ENCODE results near the gene CDYL2. TPM values are rescaled to one million over a fixed set of nuclear protein-coding genes. Genes with fewer than 3 reads are reported as not detected.

The CDYL2 gene
- total RNA-seq, 1 donor from 2014 or later = 4.1 TPM

DNA sequence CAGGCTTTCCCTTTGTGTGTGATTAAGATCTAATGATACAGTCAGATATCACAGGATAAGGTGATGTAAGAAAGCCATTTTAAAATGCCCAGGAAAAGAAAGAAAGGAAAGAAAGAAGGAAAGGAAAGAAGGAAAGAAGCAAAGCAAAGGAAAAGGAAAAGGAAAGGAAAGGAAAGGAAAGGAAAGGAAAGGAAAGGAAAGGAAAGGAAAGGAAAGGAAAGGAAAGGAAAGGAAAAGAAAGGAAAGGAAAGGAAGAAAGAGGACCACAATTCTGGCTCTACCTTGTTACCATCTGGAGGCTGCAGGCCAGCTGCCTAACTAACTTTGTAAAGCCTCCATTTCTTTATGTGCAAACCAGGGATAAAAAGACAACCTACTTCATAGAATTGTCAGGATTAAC is 132.0 kb downstream of the CDYL2 start:
- TF ChIP-seq, protein P1, sequence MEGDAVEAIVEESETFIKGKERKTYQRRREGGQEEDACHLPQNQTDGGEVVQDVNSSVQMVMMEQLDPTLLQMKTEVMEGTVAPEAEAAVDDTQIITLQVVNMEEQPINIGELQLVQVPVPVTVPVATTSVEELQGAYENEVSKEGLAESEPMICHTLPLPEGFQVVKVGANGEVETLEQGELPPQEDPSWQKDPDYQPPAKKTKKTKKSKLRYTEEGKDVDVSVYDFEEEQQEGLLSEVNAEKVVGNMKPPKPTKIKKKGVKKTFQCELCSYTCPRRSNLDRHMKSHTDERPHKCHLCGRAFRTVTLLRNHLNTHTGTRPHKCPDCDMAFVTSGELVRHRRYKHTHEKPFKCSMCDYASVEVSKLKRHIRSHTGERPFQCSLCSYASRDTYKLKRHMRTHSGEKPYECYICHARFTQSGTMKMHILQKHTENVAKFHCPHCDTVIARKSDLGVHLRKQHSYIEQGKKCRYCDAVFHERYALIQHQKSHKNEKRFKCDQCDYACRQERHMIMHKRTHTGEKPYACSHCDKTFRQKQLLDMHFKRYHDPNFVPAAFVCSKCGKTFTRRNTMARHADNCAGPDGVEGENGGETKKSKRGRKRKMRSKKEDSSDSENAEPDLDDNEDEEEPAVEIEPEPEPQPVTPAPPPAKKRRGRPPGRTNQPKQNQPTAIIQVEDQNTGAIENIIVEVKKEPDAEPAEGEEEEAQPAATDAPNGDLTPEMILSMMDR (IDR thresholded peaks at IDR 0.05) = no peak
- no peaks in the 10 kb centered on the region for H3K36me3 Mint-ChIP-seq (ENCODE audit: low read depth)
- DNase-seq (ENCODE audit: low spot score) = no peak
- no peaks in the 10 kb centered on the region for H3K4me1 Mint-ChIP-seq (ENCODE audit: low read depth)
- H3K27me3 Mint-ChIP-seq (ENCODE audit: low read depth) = no peaks in the 10 kb centered on the region
- no peak overlapping the region for H3K27ac Mint-ChIP-seq (ENCODE audit: unreplicated experiment)
- peaks cover 13% of the 10 kb centered on the region for H3K9me3 Mint-ChIP-seq (ENCODE audit: low read depth)
- H3K4me3 Mint-ChIP-seq (ENCODE audit: unreplicated experiment) = no peak overlapping the region

DNA sequence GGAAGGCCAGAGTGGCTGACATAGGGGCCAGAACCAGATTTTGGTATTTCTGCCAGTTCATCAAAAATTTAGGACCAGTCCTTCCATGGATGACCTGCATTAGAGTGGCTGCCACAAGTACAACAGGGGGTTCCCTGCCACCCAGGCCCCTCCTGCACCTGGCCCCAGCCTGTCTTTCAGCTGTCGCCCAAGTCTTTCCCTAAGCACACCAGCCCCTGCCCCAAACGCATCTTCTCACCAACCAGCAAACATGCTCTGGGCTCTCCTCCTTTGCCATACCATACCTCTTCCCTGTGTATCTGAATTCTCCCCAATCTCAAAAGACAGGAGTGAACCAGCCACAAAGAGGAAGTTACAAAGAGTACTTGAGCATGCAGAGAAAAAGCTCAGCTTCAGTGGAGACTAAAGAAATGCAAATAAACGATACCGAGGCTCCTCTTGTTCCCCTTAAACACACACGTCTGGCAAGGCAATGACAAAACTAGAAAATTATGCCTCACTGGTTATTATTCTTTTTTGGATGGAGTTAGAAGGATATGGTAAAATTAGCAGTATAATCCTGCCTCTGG is 133.0 kb downstream of the CDYL2 start:
- Mint-ChIP-seq H3K27ac (ENCODE audit: unreplicated experiment) (no peak overlapping the region), H3K27me3 (ENCODE audit: low read depth) (no peaks in the 10 kb centered on the region), H3K4me3 (ENCODE audit: unreplicated experiment) (no peak overlapping the region), H3K9me3 (ENCODE audit: low read depth) (peaks cover 9% of the 10 kb centered on the region), H3K4me1 (ENCODE audit: low read depth) (no peaks in the 10 kb centered on the region), H3K36me3 (ENCODE audit: low read depth) (no peaks in the 10 kb centered on the region)
- no peak for DNase-seq (ENCODE audit: low spot score)
- TF ChIP-seq, protein P1 (IDR thresholded peaks at IDR 0.05) = no peak

DNA sequence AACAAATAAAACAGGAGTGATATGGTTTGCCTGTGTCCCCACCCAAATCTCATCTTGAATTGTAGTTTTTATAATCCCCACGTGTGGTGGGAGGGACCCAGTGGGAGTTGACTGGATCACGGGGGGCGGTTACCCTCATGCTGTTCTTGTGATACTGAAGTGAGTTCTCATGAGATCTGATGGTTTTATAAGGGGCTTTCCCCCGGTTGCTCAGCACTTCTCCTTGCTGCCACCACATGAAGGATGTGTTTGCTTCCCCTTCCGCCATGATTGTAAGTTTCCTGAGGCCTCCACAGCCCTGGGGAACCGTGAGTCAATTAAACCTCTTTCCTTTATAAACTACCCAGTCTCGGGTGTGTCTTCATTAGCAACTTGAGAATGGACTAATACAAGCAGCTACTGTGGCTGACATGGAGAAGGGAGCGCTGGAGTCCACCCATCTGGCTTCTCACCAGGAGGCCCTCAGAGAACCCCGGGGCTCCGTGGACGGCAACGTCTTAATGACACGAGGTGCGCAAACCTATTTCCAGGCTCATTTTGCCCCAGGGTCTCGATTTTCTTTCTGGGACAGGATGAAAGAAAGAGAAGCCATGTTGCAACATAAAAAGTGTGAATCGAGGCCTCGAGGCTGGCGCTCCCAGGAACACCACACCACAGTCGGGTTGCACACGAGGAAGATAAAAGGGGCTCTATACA is 134.1 kb downstream of the CDYL2 start:
- Mint-ChIP-seq H3K9me3 (ENCODE audit: low read depth) (peaks cover 9% of the 10 kb centered on the region), H3K27me3 (ENCODE audit: low read depth) (no peaks in the 10 kb centered on the region), H3K27ac (ENCODE audit: unreplicated experiment) (no peak overlapping the region), H3K4me1 (ENCODE audit: low read depth) (no peaks in the 10 kb centered on the region), H3K4me3 (ENCODE audit: unreplicated experiment) (no peak overlapping the region), H3K36me3 (ENCODE audit: low read depth) (no peaks in the 10 kb centered on the region)
- DNase-seq (ENCODE audit: low spot score) = no peak
- TF ChIP-seq, protein P1 (IDR thresholded peaks at IDR 0.05) = no peak

DNA sequence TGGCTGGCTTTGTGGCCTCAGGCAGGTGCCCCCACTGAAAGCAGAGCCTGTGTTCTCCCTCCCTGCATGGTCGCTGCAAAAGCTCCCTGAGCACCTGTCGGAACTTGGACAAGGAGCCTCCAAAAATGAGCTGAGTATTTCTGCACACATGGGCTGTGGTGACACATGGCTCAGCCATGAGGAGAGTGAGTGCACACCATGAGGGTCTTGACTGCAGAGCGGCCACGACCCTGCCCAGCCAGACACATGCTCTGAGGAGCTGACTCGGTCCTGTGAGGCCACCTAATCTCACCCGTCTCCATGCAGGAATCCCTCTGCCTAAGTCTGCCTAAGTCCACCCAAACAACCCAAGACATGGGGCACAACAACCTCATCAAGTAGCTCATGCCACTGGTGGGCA is 134.7 kb downstream of the CDYL2 start:
- Mint-ChIP-seq H3K36me3 (ENCODE audit: low read depth) (no peaks in the 10 kb centered on the region), H3K4me1 (ENCODE audit: low read depth) (no peaks in the 10 kb centered on the region), H3K27ac (ENCODE audit: unreplicated experiment) (no peak overlapping the region), H3K4me3 (ENCODE audit: unreplicated experiment) (no peak overlapping the region), H3K27me3 (ENCODE audit: low read depth) (no peaks in the 10 kb centered on the region), H3K9me3 (ENCODE audit: low read depth) (peaks cover 4% of the 10 kb centered on the region)
- TF ChIP-seq, protein P1 (IDR thresholded peaks at IDR 0.05) = no peak
- no peak for DNase-seq (ENCODE audit: low spot score)

DNA sequence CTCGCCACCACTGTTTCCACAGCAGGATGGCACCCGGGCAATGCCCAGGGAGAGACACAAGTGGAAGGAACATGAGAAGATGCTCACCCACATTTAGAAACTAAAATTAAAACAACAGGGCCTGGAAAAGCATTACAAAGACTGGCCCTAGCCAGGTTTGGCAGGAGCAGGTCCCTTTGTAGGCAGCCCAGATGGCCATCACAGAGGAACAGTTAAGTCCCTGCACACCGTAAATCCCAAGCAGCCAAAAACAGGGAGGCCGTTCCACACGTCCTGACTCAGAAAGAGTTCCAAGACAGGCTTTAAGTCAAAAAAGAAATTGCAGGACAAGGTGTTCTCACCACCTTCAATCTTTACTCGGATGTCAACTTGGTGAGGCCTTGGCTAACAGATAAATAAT is 136.5 kb downstream of the CDYL2 start:
- TF ChIP-seq, protein P1 (IDR thresholded peaks at IDR 0.05) = no peak
- peaks cover 7% of the 10 kb centered on the region for H3K9me3 Mint-ChIP-seq (ENCODE audit: low read depth)
- H3K27ac Mint-ChIP-seq (ENCODE audit: unreplicated experiment) = no peak overlapping the region
- DNase-seq (ENCODE audit: low spot score) = no peak
- no peaks in the 10 kb centered on the region for H3K27me3 Mint-ChIP-seq (ENCODE audit: low read depth)
- H3K4me1 Mint-ChIP-seq (ENCODE audit: low read depth) = no peaks in the 10 kb centered on the region
- H3K36me3 Mint-ChIP-seq (ENCODE audit: low read depth) = no peaks in the 10 kb centered on the region
- no peak overlapping the region for H3K4me3 Mint-ChIP-seq (ENCODE audit: unreplicated experiment)

All from chondrocyte (in vitro differentiated cells).